NCI-H2107 treated with DMSO at 0.1 percent for 48 hours (cell line): Measurements from ENCODE around the gene DENND2A.
"Not testable (repeated sequence)": the region's sequence is repeated elsewhere in the genome, so short reads cannot be mapped to it uniquely, and the experiment has no call there.

ENCODE experiments used
- DNase-seq: peaks from one replicate; lab custom pipeline; 2025; ENCODE audit not compliant: unreplicated experiment; lab: John Stamatoyannopoulos, UW

DENND2A gene

DNA sequence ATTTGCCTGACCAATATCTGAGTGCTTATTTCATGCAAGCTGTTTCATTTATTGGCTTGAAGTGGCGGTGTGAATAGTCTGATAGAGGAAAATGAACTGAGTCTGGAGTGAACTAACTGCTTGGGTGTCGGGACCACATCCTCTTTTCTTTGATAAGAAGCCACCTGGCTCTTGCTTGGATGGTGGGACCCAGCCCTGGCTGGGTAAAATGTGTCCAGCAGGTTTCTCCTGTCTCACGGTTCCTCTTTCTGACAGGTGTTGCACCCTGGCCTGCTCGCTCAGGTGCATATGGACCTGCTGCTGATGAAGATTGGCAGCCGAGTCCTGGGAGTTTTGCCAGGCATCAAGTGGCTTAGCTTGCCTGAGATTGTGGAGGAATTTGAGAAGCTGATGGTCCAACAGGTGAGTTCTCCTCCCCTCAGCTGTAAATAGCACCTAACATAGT, 33.8 kb upstream of the DENND2A start:
- DNase-seq, result peak; percentile 37

DNA sequence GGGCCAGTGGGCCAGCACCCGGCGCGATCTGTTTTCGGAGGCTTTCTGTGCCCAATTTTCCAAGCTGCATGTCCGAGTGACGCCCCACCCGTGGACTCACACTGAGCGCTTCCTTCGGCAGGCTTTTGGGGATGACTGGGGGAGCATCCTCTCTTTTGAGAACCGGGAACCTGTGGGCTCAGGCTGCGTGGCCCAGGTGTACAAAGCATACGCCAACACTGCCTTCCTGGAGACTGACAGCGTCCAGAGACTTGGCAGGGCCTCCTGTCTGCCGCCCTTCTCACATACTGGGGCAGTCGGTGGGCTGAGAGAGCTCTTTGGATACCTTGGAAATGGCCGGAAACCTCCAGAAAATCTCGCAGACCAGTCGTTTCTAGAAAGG, 33.2 kb upstream of the DENND2A start:
- DNase-seq, result no peak

DNA sequence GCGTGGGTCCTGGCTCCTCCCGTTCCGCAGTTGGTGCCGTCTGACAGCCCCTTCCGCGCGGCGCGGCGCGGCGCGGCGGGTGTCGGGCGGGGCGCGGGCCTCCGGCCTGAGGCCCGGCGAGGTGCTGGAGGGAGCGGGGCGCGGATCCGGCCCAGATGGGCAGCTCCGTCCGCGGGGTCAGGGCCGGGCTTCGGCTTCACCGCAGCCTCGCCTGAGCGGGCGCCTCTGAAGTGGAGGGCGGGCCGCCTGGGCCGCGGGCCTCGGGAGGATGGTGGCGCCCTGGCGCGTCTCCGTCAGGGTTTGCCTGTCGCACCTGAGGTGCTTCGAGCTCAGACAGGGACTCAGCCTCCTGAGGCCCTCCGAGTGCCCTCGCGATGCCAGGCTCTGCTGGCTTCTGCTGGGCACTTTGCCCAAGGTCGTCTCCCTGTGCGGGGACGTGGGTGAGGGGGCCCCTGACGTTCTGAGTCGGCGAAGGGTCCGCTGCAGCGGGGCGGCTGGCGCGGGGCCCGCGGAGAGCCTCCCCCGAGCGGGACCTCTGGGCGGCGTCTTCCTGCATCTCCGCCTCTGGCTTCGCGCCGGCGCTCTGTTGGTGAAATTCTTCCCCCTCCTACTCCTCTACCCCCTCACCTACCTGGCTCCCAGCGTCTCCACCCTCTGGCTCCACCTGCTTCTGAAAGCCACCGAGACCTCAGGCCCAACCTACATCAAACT, 32.6 kb upstream of the DENND2A start:
- peak; percentile 32 for DNase-seq

DNA sequence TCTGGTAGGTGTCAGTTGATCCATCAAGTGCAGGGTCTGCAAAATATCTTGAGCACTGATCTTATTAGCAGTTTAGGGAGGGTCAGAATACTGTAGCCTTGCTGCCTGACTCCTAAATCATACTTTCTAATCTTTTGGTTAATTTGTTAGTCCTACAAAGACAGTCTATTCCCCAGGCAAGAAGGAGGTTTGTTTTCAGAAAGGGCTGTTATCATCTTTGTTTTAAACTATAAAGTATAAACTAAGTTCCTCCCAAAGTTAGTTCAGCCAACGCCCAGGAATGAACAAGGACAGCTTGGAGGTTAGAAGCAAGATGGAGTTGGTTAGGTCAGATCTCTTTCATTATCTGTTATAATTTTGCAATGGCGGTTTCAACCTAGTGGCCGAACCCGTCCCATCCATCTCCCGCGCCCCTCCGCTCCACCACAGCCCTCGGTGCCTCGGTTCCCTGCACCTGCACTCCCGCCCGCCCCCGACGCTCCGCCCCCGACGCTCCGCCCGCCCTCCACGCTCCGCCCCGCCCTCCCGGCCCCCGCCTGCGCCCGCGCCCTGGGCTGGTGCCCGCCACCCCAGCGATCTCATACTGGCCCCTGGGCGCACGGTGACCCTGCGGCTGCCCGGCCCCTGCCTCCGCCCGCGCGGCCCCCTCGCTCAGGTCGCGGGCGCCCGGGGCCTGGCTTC, 31.9 kb upstream of the DENND2A start, which contains the start of gene ADCK2:
TSS of gene ADCK2 (plus strand) at position 564 of the 681 bp plus-strand sequence. CDS start 386 bp downstream, outside the sequence.
- DNase-seq, result no peak

DNA sequence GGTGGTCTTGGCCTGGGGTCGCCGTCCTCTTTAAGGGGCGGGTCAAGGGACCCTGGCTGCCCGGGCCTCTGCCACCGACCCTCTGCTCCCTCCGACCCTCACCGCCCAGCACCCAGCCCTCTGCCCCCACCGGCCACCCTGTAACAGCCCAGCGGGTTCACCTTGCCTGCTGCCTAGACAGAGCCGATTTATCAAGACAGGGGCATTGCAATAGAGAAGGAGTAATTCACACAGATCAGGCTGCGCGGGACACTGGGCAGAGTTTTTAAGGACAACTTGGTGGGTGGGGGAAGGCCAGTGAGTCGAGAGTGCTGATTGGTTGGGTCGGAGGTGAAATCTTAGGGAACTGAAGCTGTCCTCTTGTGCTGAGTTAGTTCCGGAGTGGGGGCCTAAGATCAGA, 31.4 kb upstream of the DENND2A start:
- no peak for DNase-seq

DNA sequence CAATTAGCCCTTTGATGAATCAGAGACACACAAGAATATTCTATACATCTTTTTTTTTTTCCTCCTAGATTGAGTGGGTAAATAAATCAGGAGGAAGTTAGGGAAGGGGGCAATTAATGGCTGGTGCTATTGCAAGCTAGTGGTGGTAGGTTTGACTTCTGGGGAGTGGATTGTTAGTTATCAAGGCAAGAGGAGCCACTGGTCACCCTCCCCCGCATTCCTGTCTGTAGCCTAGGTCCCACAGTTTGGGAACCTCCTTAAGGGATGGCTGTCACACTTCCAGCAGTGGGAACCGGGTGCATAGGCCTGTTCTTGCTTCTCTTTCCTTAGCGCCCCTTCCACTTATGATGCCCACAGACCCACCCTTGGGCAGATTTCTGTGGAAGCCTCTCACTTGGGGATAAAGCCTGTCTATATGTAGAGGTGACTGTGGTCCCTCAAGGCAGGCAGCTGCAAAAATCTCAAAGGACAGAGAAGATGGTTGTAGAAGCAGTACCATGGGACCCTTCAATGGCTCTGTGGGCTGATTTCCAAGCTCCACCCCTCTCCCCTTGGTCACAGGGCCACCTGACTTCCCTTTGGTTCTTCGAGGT, 29.8 kb upstream of the DENND2A start:
- DNase-seq, result no peak

DNA sequence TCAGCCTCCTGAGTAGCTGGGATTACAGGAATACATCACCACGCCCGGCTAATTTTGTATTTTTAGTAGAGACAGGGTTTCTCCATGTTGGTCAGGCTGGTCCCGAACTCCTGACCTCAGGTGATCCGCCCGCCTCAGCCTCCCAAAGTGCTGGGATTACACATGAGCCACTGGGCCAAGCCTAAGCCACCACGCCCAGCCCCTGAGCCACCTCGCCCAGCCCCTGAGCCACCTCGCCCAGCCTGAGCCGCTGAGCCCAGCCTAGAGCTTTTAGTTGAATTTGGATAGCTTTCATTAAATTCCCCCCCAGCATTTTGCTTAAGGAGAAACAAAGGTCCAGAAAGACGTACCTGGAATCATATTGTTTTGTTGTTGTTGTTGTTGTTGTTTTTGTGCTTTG, 29.2 kb upstream of the DENND2A start:
- DNase-seq, result not testable (repeated sequence)

DNA sequence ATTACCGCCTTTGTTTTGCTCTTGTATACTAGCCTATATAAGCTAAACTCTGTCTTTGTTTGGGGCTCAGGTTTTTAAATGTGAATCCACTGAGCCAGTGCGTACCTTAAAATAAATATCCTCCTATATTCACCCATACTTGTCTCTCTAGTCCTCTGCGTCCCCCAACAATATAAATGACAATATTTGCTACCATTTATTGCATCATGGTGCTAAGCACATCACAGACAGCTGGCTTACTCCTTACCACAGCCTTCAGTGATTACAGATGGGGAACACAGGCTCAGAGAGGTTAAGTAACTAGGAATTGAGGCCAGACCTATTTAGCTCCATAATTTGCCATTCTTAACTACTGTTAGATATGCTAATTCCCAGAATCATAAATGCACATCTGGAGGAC, 28.7 kb upstream of the DENND2A start:
- no peak for DNase-seq

DNA sequence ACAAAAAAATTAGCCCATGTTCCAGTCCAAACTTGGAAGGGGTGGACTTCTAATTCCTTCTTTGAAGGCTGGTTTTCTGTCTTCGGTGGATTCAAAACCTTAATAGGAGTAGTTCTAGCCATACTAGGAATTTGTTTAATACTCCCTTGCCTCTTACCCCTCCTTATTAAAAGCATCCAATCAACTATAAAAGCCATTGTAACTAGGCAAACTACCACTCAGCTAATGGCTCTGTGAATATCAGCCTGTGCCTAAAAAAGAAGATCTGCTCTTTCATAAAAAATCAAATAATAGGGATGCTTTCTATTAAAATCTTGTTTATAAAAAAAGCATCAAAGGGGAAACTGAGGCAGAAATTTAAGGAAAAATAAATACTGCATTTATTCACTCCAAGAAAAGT, 28.0 kb upstream of the DENND2A start:
- no peak for DNase-seq

DNA sequence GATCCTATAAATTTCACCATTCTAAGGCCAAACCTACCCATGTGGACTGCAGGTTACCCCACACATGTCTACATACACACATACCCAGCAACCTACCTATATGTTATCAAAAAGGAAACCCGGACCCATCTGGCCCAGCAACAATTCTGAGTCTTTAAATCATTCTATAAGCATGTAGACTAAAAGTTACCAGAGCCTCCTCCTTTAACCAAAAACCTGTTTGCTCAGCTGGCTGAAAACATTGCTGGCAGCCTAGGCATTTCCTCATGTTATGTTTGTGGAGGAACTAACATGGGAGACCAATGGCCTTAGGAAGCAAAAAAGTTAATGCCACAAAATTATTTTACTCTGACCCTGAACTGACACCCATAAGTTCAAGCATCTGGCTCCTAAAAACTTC, 26.9 kb upstream of the DENND2A start:
- DNase-seq, result no peak

DNA sequence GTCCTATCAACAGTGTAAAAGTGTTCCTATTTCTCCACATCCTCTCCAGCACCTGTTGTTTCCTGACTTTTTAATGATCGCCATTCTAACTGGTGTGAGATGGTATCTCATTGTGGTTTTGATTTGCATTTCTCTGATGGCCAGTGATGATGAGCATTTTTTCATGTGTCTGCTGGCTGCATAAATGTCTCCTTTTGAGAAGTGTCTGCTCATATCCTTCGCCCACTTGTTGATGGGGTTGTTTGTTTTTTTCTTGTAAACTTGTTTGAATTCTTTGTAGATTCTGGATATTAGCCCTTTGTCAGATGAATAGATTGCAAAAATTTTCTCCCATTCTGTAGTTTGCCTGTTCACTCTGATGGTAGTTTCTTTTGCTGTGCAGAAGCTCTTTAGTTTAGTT, 22.3 kb upstream of the DENND2A start:
- DNase-seq, result not testable (repeated sequence)

DNA sequence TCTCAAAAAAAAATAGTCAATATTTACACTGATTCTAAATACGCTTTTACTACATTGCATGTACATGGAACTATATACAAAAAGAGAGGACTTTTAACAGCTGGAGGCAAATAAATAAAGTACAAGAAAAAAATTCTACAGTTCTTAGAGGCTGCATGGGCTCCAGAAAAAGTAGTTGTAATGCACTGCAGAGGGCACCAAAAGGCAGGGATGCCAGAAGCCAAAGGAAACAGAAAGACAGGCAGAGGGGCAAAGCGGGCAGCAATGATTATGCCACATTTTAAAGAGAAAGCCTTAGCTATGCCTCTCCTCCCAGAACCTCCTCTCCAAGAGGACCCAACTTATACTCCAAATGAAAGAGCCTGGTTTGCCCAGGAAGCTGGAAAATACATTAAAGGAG, 20.5 kb upstream of the DENND2A start:
- no peak for DNase-seq

DNA sequence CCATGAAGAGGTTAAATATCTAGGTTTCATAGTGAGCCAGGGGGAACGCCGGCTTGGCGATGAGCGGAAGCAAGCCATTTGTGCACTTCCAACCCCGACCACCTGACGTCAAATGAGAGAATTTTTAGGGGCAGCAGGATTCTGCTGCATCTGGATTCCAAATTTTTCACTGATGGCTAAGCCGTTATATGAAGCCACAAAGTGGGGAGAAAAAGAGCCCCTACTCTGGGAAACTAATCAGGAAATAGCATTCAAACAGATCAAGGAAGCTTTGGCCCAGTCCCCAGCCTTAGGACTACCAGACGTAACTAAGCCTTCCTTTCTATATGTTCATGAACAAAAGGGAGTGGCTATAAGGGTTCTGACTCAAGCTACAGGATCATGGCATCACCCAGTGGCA, 19.2 kb upstream of the DENND2A start:
- no peak for DNase-seq

DNA sequence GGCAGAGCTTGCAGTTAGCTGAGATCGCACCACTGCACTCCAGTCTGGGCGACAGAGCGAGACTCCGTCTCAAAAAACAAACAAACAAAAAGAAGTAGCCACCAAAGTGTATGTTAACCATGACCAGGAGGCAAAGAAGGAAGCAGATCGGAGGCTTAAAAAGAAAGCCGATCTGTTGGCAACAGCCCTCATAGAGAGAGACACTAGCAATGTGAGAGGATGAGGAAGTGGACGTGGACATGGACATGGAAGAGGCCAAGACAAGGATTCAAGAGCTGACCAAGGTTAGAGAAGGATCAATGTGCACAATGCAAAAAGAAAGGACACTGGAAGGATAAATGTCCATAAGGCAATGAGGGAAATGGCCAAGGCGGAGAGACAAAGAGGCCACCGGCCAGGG, 17.3 kb upstream of the DENND2A start:
- DNase-seq, result no peak

DNA sequence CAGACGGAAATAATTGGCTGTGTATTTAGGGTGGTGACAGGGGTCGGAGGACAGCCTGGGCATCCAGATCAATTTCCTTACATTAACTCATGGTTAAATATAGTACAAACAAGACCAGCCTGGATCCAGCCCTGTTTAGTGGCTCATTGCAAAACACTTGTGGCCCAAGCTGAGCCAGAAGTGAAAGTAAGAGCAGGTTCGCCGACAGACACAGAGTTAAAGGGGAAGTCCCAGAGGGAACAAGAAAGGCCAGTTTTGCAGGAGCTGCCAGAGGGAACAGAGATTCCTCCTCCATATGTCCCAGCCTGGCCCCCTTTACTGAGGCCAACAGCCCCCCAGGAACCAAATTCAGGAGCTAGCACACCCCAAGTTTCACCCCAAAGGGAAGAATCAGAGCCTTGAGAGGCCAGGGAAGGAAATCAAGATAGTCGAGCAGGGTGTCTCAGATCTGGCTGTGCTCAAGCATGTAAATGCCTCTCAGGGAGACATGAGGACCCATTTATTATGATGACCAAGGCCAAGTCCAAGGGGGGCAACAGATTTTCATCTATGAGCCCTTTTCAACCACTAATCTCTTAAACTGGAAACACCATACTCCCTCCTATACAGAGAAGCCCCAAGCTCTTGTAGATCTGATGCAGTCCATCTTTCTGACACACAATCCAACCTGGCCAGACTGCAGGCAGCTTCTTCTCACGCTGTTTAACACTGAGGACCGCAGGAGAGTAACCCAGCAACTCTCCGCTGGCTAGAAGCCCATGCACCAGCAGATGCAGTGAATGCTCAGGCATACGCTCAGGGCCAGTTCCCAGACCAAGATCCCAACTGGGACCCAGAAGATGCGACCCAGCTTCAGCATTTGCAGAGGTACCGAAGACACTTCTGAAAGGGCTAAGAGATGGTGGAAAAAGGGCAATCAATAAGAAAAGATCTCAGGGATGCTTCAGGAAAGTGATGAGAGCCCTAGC, 16.2 kb upstream of the DENND2A start:
- DNase-seq, result no peak

DNA sequence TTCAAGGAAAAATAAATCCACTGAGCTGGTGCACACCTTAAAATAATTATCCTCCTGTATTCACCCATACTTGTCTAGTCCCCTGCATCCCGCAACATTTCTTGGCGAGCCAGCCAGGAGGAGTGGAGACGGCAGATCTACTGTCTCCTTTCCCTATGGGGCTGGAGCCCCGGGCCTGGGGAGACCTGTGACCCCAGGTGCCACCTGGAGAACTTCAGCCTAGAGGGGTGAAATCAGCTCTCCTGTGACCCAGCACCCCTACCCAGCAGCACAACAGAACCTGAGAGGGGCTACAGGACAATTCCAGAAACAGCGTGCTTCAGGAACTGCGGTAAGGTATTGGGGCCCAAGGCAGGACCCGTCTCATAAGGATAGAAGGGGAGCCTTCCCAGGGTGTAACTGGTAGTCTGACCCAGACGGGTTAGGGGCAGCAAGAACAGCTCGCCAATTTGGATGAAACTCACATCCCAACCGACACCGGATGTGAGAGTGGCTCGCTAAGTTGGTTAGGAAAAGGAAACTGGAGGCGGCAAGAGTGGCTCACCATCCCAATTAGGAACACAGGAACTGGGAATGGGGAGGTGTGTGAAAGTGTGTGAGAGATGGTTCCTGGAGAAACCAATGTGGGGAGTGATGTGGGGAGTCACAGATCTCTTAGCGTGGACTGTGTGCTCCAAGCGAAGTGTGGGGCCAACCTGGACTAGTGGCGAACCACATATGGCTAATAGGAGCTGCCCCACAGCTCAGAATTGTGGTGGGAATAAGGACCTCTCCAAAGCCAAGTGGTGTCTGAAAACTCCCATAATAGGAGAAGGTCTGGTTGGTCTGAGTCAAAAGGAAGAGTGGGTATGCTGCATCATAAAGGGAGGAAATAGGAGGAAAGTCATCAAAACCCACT, 15.1 kb upstream of the DENND2A start:
- DNase-seq, result no peak

DNA sequence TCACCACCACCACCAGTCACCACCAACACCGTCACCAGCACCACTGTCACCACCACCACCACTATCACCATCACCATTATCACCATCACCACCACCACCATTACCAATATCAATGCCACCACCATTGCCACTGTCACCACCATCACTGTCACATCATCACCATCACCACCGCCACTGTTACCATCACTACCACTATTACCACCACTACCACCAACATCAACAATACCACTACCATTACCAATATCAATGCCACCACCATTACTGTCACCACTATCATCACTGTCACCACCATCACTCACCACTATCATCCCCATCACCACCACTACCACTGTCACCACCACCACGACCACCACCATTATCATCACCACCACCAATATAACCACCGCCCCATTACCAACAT, 14.0 kb upstream of the DENND2A start:
- DNase-seq, result no peak

DNA sequence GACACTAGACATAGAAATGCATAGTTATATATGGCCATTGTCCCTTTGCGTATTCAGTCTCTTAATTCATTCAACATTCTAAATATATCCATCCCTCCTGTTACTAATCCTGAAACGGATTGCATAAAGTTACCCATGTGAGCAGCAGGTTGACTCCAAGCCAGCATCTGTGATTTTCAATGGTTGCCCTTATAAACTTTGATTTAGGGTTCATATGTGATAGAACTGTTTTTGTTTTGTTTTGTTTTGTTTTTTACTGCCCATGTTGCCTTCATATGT, 13.4 kb upstream of the DENND2A start:
- no peak for DNase-seq

DNA sequence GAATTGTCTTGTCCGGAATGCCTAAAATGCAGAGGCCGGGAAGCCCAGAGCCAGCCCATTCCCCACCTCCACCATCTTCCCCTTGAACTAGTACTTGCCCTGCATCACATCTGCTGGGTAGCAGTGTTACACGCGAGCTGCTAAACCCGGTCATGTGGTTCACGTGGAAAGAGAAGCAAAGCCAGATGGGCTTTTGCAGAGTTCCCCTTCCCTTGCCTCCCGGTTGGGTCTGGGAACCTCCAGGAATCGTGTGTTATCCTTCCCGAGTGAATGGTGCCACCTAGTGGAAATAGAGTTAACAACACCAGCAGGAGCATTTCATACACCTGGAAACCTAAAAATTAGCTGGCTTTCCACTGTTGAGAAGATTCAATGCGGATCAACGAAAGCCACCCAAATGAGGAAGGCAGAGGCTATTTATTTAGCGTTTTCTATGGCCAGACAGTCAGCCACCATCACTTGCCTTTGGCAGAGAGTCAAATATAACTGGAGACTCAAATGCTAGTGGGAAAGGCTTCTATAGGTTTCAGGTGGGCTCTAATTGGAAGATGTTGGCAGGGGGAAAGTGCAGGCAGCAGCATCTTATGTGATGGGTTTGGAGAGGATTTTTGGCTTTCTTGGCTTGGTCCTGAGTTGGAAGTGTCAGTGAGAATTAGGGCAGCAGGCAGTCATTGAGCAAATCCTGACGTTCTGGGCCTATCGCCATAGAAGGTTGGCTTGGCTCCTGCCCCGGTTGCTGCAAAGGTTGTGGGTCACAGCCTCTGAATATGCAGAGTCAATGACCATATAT, 12.9 kb upstream of the DENND2A start:
- DNase-seq, result peak; percentile 77

DNA sequence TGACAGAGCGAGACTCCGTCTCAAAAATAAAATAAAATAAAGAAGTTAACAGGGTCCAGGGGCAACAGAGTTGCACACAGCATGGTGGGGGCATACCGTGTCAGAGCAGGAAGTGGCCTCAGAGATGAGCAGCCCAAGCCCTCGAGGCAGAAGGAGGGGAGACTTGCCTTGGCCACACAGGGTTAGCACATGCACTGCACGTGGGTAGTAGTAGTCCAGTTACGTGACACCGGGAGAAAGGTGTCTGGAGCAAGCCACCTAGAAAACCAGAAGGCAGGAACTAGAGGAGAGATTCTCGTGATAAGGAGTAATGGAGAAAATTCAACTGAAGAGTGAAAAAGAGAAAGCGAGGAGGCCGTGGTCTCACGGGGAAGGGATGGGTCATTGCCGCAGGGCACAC, 9.8 kb upstream of the DENND2A start:
- no peak for DNase-seq
